Regular cardiac myocyte (primary cell): ENCODE measurements around the gene SPCS1. TPM values are rescaled to one million over a fixed set of nuclear protein-coding genes. Genes with fewer than 3 reads are reported as not detected.

Source experiments
- total RNA-seq: library from RNA; depleted of rRNA; stranded (reverse); fragments of >200 nt; gene quantifications from 2 replicates; pipeline ENCODE4 v1.2.3, GENCODE V29; 2014

Gene SPCS1
- 71.6 and 96.6 TPM in 2 replicates for total RNA-seq

GRCh38 chr3:52705688-52706686 lies at the start of gene SPCS1, which contains the start of gene GLT8D1:
SPCS1 (plus strand) TSS chr3:52706106; CDS start chr3:52706247, 141 bp downstream.
GLT8D1 (minus strand) TSS chr3:52705791; CDS start chr3:52700460, 5,331 bp downstream.

DNA sequence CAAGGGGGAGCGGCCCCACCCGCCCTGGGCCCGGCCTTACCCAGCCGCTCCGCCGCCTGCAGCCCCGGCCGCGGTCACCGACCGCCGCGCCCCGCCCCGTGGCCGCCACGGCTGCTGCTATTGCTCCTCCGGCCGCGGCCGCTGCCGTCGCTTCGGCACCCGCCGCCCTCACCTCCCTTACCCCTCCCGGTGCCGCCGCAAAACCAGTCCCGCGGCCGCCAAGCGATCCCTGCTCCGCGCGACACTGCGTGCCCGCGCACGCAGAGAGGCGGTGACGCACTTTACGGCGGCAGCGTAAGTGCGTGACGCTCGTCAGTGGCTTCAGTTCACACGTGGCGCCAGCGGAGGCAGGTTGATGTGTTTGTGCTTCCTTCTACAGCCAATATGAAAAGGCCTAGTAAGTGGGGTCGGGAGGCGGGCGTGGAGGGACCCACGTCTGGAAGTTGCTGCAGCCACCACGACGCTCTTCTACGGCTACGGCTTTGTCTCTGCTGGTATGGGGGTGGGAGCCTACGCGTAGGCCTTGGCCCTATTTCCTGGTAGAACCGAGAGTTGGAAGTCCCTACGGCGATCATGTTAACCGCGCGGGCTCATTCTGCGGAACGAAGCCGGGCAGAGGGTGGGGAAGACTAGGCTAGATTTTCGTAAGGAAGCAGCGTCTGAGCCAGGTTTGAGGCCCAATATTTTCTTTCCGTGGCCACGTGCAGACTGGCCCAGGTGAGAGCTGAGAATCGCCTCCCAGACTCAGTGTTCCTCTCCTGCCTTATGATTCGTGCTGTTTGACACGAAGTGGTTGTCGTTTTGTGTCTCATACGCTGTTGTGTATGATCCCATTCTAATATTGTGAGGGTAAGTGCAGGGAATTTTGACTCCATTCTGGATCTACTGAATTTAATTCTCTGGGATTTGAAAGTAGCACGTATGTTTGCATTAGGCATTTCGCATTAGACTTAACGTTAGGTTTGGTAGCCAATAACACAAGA lies 19.9 kb upstream of the SPCS1 start, which contains the start of the genes GNL3 and PBRM1:
Gene GNL3 (plus strand): TSS at position 324 of the 983 bp plus-strand sequence. CDS start 61 bp downstream, at position 385.
Gene PBRM1 (minus strand): TSS at position 205 of the 983 bp plus-strand sequence.

Other genes starting within 250 kb of the SPCS1 start
- 1.1 and 2.9 TPM in 2 replicates for gene STAB1, start 210.8 kb upstream of the SPCS1 start, total RNA-seq
- 25.1 and 93.9 TPM in 2 replicates for gene NT5DC2, start 172.2 kb upstream of the SPCS1 start, total RNA-seq
- gene UQCC5, start 169.5 kb upstream of the SPCS1 start, total RNA-seq: 3.7 and 7.5 TPM in 2 replicates
- gene PBRM1, start 20.2 kb upstream of the SPCS1 start, total RNA-seq: 53.8 and 64.0 TPM in 2 replicates
- gene GNL3, start 20.1 kb upstream of the SPCS1 start, total RNA-seq: 160 and 167 TPM in 2 replicates
- 112 and 118 TPM in 2 replicates for gene GLT8D1, start 315 bp upstream of the SPCS1 start, total RNA-seq
- gene NEK4, start 64.8 kb downstream of the SPCS1 start, total RNA-seq: 17.8 and 24.7 TPM in 2 replicates
- gene ITIH1, start 71.5 kb downstream of the SPCS1 start, total RNA-seq: 0.56 TPM in 1 of 2 replicates, not detected in the other
- gene ITIH3, start 88.7 kb downstream of the SPCS1 start, total RNA-seq: 0.19 and 0.85 TPM in 2 replicates
- gene ITIH4, start 124.6 kb downstream of the SPCS1 start, total RNA-seq: 0.96 and 2.3 TPM in 2 replicates
- gene MUSTN1, start 128.9 kb downstream of the SPCS1 start, total RNA-seq: 0.56 TPM in 1 of 2 replicates, not detected in the other
- 16.5 and 17.5 TPM in 2 replicates for gene STIMATE, start 191.4 kb downstream of the SPCS1 start, total RNA-seq